GM18873 (cell line): ENCODE results near the gene INO80B.
"Not testable (repeated sequence)": the region's sequence is repeated elsewhere in the genome, so short reads cannot be mapped to it uniquely, and the experiment has no call there.

Source experiments
- ATAC-seq: cut with Tn5 transposase; IDR thresholded peaks from one replicate; pipeline ENCODE4 v1.9.1; 2021; ENCODE audit warnings: mild to moderate bottlenecking, moderate library complexity, moderate number of reproducible peaks; ENCODE audit not compliant: unreplicated experiment, low FRiP score

INO80B gene

DNA sequence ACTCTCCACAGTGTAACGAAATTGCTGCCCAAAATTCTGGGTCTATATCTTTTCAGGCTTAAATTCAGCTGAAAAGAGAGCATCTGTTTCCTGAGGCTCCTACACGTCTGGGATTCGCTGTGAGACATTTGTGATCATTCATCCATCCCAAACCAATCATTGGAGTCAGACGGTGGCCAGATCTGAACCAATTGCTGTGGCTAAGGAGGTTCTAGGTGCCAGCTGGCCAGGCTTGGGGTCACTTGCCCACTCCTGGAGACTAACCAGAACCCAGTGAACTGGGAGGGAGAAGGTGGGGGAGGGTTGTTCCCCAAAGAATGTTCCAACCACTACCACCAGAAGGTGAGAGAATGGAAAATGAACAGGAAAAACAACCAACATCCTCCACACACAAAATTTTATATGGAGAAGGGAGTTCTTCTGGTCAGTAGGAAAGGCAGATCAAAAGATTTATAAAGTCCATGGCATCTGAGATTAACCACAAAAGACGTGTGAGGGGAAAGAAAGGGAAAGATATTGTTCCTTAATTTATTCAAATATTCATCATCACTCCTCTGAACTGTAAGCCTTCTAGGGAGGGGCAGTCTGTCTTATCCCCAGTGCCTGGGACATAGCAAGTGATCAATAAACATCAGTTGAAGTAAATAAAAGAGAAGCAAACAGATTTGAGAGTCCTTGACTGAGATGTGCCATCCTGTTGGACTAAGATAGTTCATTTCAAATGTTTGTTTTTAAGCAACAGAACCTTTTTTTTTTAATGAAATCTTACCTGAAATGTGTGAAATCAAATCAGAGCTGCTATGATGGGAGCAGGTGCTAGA, 10.2 kb upstream of the INO80B start:
- no peak for ATAC-seq

DNA sequence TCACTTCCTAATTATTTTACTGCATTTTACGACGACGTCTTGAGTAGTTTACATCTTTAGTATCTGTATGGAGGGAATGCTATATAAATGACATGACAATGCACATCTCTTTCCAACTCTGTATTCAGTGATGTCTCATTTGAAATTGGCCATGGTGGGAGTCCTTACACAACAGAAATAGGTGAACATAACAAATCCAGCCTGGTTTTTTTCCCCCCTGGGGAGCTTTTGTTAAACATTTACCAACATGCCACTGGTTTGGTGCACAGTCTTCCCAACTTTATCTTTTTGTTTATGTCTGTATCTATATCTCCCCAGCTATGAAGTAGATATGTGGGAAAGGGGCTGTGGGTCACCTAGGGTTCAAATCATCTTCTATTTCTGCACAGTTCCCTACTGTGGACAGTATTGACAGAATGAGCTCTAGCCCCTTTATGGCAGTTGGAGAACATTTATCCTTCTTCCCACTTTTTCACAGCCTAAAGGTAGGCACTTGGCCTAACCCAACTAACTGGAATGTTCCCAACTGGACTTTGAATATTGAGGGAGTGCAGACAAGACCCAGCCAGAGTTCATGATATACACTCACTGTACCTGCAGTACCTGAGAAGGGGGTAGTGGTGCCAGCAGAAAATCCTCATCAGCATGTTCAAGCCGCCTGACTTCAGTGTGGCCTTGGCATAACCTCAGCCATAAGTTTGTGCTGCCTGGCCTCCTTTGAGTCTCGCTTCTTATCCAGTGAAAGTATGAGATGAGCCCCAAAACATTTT, 7.5 kb upstream of the INO80B start:
- ATAC-seq = no peak

DNA sequence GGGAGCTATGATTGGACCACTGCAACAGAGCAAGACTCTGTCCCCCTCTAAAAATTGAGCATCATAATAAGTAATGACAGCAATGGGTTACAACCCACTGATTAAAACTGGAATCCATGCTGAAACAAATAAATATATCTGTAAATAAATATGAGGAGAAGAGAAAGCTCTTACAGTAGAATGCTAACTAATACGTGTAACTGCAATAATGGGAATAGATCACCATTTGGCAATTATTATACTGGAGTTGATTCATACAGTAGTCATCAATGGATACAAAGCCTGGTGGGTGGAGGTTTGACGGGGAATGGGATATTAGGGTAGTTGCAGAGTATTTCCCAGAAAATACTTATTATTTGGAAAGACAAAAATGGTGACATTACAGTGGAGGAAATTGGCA, 6.1 kb upstream of the INO80B start:
- no peak for ATAC-seq

DNA sequence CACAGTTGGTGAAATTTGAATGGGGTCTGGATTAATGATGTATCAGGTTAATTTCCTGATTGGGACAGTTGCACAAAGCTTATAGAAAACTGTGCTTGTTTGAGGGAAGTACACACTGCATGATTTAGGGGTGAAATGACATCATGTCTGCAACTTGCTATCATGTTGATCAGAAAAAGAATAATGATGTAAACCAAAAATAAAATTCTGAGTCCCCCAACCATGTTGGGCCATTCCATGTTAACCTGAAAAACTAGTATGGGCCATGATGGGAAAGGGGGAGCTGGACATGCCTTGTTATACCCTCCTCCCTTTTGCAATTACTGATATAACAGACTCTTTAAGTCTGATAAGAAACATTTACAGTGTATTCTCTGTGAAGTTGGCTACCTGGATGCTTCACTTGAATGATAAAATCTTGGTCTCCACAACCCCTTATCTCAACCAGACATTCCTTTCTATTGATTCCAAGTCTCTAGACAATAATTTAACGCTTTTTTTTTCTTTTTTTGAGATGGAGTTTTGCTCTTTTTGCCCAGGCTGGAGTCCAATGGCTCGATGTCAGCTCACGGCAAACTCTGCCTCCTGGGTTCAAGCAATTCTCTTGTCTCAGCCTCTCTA, 4.2 kb upstream of the INO80B start:
- no peak for ATAC-seq

DNA sequence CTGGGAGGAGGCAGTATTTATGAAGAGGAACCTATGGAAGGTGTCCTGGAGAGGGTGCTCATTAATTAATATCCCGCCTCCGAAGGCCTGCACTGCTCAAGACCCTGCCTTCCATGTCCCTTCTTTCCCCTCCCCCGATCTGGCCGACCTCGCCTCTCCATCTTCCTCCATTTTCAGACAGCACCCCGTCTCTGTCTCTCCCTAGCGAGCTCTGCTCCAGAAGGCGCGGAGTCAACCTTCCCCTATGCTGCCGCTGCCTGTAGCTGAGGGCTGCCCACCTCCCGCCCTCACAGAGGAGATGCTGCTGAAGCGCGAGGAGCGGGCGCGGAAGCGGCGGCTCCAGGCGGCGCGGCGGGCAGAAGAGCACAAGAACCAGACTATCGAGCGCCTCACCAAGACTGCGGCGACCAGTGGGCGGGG, 2.3 kb downstream of the INO80B start:
- ATAC-seq = no peak

DNA sequence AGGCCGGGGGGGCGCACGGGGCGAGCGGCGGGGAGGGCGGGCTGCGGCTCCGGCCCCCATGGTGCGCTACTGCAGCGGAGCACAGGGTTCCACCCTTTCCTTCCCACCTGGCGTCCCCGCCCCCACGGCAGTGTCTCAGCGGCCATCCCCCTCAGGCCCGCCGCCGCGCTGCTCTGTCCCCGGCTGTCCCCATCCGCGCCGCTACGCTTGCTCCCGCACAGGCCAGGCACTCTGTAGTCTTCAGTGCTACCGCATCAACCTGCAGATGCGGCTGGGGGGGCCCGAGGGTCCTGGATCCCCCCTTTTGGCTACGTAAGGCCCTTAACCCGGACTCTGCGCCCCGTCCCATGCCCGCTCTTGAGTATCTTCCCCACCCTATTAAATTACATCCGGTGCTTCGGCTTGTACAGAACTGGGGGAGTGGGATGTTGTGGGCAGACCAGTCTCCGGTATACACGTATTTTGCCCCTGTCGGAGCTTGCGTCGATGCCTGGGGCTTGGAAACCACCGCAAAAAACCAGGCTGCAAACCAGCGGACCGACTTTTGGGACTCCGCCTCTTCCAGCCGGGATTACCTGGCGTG, 2.8 kb downstream of the INO80B start:
- ATAC-seq = peak; percentile 23

DNA sequence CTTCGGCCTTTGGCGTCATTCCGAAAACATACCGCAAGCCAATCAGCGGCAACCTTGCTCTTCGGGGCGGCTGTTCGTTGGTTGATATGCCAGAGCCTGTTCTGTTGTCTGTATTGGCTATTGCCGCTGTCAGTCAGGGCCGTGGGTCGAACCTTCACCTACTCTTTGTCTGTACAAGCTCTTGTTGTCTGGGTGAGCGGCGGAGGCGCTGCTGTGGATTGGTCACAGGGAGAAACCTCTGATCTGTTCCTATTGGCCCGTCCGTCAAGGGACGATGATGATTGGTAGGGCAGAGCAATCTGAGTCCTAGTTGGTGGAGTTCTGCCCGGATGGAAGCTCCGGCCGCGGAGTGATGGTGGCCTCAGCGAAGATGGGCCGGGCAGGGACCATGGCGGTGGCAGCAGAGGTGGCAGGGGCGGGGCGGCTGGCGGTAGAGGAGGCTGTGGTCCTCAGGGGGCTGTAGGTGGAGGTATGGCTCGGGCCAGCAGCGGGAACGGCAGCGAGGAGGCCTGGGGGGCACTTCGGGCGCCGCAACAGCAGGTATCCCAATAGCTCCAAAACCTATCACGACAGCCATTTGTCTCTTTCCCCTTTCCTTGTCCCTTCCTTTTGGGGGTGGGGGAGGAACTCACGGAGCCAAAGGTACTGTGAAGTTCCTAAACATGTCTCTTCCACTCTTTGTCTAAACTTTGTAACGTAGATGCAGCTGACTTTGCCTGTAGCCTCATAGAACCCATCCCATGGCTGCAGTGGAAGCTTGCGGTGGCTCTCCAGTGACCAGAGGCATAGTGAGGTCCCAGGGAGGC, 3.4 kb downstream of the INO80B start, which contains the start of gene WBP1:
Gene WBP1 (plus strand): TSS at position 307 of the 806 bp plus-strand sequence. CDS start 165 bp downstream, at position 472.
- peak; percentile 83 for ATAC-seq

DNA sequence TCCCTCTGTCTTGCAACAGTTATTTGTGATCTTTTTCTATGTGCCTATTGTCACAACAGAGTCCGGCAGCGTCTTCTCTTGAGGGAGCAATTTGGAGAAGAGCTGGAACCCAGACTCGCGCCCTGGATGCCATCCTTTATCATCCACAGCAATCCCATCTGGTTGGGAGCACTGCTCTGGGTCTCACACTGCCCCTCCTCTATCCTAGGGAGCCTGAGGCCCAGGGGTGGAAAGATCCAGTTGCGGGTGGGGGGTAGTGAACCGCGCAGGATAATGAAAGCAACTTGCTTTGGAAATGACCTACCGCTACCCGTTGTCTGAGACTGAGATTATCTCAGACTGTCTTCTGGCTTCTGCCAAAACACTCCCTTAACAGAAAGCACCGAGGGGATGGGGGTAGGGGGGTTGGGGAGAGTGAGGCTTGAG, 4.1 kb downstream of the INO80B start:
- no peak for ATAC-seq

DNA sequence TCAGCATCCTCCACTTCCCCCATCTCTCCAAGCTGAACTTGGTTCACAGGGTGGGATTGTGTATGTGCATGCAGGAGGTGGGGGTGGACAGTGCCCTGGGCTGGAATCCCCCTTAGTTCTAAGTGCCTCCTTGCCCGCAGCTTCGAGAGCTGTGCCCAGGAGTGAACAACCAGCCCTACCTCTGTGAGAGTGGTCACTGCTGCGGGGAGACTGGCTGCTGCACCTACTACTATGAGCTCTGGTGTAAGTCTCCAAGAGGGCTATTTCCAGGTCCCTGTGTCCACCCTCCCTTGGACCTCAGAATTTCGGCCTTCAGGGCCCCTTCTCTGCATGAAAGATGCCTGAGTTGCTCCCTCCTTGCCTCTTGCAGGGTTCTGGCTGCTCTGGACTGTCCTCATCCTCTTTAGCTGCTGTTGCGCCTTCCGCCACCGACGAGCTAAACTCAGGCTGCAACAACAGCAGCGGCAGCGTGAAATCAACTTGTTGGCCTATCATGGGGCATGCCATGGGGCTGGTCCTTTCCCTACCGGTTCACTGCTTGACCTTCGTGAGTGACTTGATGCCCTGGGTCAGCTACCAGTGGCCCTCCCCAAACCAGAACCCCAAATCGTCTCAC, 4.7 kb downstream of the INO80B start:
- ATAC-seq = not testable (repeated sequence)

DNA sequence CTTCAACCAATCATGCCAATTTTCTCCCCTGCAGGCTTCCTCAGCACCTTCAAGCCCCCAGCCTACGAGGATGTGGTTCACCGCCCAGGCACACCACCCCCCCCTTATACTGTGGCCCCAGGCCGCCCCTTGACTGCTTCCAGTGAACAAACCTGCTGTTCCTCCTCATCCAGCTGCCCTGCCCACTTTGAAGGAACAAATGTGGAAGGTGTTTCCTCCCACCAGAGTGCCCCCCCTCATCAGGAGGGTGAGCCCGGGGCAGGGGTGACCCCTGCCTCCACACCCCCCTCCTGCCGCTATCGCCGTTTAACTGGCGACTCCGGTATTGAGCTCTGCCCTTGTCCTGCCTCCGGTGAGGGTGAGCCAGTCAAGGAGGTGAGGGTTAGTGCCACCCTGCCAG, 5.3 kb downstream of the INO80B start:
- ATAC-seq = not testable (repeated sequence)

DNA sequence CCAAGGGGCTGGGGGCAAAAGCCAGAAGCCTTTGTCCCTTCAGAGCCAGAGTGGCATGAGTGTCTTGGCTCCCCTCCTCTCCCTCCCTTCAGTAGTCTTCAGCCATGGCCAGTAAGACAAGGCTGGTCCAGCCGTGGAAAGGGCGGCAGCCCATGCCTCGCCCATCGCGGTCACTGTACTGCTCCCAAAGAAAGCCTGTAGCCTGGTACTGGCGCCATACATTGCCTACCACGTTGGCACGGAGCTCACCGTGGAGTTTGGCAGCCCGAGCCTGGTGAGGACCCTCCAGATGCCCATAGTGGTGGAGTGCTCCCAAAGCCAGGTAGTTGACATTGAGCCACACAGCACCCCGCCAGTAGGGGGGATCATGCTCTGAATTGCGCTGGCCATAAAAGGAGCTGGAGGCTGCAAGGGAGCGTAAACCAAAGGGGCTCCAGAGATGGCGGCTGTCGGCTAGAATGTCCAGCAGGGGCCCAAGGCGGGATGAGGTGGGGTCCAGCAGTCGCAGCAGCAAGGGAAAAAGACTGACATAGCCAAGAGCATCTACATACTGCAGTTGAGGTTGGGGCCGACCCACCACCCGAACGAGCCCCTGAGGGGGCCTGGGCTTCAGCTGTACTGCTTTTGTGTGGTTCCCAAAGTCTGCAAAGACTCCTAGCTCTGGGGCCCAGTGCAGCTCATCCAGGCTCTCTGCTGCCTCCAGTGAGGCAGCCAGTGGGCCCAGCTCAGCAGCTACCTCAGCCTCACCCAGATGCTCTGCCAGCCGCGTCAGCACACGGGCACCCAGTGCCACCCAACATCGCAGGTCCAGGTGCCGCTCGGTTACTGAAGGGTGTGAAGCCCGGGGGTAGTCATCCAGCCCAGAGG, 6.5 kb downstream of the INO80B start:
- ATAC-seq = no peak

DNA sequence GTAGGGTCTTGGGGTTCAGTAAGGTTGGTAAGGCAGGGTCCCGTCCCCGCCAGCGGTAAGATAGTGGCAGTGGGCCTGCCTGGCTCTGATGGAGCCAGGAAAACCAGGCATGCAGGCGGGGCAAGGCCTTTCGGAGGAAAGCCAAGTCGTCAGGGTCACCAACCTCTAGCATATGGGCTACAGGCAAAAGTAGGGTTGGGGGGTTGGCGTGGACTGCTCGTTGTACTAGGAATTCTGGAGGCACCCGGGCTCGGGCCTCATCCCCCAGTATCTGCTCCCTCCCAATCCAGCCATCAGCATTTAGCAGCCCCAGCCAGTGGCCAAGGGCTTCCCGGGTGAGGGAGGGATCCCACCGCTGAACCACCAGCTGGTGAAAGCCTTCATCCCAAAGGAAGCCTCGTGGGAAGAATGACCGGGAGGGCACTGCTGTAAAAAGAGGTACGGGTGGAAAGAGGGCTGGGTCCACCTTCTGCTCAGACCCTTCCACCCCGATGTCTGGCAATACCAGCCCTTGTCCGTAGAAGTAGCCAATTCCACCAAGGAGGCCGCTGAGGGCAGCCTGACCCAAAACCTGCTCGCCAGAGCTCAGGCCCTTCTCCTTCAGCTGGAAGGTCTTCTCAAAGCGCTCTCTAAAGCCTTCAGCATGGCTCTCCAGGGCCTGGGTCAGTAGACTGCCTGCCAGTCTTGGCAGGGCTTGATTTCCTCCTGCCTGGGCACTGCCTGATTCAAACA, 7.3 kb downstream of the INO80B start:
- no peak for ATAC-seq

DNA sequence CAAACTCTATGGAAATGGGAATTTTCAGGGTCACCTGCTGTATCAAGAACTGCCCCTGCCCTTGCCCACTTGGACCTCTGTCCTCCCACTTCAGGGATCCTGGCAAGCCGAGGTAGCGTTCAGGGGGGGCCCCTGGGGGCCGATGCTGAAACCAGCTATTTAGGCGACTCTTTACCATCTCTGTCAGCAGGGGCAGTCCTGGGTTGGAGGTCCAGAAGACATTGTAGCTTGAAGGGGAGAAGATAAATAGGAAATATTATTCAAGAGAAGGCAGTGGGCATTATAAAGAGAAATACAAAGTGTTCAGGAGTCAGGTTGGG, 7.9 kb downstream of the INO80B start:
- no peak for ATAC-seq

DNA sequence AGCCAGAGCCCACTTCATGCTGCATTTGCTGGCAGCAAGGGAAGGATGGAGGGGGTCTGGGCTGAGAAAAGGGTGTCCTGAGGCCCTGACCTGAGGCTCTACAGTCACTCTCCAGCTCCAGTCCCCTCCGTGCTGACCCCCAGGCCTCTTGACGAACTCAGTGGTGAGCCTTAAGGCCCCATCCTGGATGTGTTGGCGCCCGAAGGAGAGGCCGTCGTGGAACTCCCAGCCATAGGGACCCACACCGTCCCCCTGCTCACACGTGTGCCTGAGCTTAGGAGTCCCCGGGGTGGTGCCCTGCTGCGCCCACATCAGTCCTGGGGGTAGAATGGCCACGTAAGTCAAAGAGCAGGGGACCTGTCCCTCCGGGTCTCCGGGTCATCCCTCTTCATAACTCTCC, 9.5 kb downstream of the INO80B start:
- ATAC-seq = no peak

DNA sequence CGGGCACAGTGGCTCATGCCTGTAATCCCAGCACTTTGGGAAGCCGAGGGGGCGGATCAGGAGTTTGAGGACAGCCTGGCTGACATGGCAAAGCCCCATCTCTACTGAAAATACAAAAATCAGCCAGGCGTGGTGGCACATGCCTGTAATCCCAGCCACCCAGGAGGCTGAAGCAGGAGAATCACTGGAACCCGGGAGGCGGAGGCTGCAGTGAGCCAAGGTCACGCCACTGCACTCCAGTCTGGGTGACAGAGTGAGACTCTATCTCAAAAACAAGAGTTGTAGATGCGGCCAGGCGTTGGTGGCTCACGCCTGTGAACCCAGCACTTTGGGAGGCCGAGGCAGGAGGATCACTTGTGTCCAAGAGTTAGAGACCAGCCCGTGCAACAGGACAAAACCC, 15.9 kb downstream of the INO80B start:
- not testable (repeated sequence) for ATAC-seq

DNA sequence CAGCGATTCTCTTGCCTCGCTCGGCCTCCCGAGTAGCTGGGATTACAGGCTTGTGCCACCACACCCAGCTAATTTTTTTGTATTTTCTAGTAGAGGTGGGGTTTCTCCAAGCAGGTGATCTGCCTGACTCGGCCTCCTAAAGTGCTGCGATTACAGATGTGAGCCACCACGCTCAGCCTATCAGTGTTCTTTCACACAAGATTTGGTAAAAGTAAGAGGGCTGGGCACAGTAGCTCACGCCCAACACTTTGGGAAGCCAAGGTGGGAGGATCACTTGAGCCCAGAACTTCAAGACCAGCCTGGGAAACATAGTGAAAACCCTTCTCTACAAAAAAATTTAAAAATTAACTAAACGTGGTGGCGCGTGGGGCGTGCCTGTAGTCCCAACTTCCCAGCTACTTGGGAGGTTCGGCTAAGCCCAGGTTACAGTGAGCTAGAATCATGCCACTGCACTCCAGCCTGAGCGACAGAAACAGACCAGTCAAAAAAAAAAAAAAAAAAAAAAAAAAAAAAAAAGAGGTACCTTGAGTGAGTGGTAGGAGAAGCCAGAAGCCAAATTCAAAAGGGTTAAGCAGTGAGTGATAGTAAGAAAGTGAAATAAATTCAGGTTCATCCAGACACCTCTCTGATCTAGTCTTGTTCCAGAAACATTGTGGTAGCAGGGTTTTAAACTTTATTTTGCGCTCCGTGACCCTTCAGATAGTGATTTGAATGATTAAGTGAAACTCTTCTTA, 16.6 kb downstream of the INO80B start:
- no peak for ATAC-seq
